Ascending aorta (tissue), 2 donors: ENCODE measurements around the gene SHANK1. TPM values are rescaled to one million over a fixed set of nuclear protein-coding genes. Genes with fewer than 3 reads are reported as not detected.

Experiments used
- DNase-seq, 2 donors: peaks; one replicate each; pipeline ENCODE4 v3.0.0-alpha.2; 2019; ENCODE audit warnings: low spot score in 2 of 2
- H3K27ac ChIP-seq, 2 donors: fragments of 200-600 bp; sonication (generic); one replicate each; pipeline ENCODE4 v1.5.1; 2016 to 2017; ENCODE audit warnings: mild to moderate bottlenecking in 1 of 2
- H3K27me3 ChIP-seq: fragments of 200-600 bp; sonication (generic); one replicate; pipeline ENCODE4 v1.5.1; 2017
- H3K36me3 ChIP-seq, 2 donors: fragments of 200-600 bp; sonication (generic); one replicate each; pipeline ENCODE4 v1.5.1; 2016
- H3K4me1 ChIP-seq, 2 donors: fragments of 200-600 bp; sonication (generic); one replicate each; pipeline ENCODE4 v1.5.1; 2016 to 2017; ENCODE audit warnings: mild to moderate bottlenecking in 1 of 2
- H3K4me3 ChIP-seq, 2 donors: fragments of 200-600 bp; sonication (generic); one replicate each; pipeline ENCODE4 v1.5.1; 2016 to 2017; ENCODE audit warnings: mild to moderate bottlenecking in 1 of 2
- H3K9me3 ChIP-seq, 2 donors: fragments of 200-600 bp; sonication (generic); one replicate each; pipeline ENCODE4 v1.5.1; 2016
- intact Hi-C: fragments of 100-400 bp; cut with DNase I; formaldehyde crosslinking; loops from one replicate; pipeline ENCODE4 v1.15.1; 2023
- total RNA-seq: library from RNA; depleted of rRNA; stranded (reverse); fragments of >200 nt; gene quantifications from one replicate; pipeline ENCODE4 v1.1.0, GENCODE V29; 2016
- TF ChIP-seq, protein P1 (sequence below), 3 experiments: fragments of 200-600 bp in 2 of 3; fragments of 450-650 bp in 1 of 3; sonication (generic) in 2 of 3; IDR thresholded peaks; one replicate each; pipeline ENCODE4 v1.5.1; 2016 to 2019; ENCODE audit warnings: antibody characterized with exemption in 3 of 3, mild to moderate bottlenecking in 1 of 3, moderate library complexity in 1 of 3

The SHANK1 gene
- total RNA-seq, 1 donor from 2014 or later, result 1.3 TPM

DNA sequence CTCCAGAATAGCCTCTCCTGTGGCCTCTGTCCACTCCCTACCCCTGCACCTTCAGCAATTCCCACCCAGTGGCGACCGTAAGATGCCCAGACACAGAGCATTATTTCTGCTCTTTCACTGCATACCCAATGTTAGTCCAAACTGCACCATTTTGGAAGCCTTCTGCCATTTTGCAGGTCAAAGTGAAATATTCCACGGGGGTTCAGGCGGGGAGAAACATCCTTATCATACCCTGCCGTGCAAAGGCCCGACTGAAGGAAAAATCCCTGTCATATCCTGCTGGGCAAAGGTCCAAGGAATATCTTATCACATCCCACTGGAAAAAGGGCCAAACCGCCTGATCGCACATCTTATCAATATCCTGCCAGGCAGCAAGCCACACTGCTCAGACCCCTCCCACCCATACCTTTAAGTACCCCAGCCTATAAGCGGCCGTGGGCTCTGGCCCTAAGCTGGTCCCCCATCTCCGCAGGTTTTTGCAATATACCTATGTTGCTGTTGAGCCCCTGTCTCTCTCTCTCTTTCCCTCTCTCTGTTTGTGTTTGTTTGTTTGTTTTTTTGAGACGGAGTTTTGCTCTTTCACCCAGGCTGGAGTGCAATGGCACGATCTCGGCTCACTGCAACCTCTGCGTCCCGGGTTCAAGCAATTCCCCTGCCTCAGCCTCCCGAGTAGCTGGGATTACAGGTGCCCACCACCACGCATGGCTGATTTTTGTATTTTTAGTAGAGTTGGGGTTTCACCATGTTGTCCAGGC, 21.8 kb upstream of the SHANK1 start:
- Histone ChIP-seq H3K27ac (no peak overlapping the region), H3K27me3 (no peaks in the 10 kb centered on the region), H3K4me3 (no peak overlapping the region), H3K36me3 (no peaks in the 10 kb centered on the region), H3K4me1 (no peaks in the 10 kb centered on the region), H3K9me3 (no peaks in the 10 kb centered on the region)
- no peak for DNase-seq
- TF ChIP-seq, protein P1, sequence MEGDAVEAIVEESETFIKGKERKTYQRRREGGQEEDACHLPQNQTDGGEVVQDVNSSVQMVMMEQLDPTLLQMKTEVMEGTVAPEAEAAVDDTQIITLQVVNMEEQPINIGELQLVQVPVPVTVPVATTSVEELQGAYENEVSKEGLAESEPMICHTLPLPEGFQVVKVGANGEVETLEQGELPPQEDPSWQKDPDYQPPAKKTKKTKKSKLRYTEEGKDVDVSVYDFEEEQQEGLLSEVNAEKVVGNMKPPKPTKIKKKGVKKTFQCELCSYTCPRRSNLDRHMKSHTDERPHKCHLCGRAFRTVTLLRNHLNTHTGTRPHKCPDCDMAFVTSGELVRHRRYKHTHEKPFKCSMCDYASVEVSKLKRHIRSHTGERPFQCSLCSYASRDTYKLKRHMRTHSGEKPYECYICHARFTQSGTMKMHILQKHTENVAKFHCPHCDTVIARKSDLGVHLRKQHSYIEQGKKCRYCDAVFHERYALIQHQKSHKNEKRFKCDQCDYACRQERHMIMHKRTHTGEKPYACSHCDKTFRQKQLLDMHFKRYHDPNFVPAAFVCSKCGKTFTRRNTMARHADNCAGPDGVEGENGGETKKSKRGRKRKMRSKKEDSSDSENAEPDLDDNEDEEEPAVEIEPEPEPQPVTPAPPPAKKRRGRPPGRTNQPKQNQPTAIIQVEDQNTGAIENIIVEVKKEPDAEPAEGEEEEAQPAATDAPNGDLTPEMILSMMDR (IDR thresholded peaks at IDR 0.05), result no peak
- intact Hi-C loops, result no loop called here

DNA sequence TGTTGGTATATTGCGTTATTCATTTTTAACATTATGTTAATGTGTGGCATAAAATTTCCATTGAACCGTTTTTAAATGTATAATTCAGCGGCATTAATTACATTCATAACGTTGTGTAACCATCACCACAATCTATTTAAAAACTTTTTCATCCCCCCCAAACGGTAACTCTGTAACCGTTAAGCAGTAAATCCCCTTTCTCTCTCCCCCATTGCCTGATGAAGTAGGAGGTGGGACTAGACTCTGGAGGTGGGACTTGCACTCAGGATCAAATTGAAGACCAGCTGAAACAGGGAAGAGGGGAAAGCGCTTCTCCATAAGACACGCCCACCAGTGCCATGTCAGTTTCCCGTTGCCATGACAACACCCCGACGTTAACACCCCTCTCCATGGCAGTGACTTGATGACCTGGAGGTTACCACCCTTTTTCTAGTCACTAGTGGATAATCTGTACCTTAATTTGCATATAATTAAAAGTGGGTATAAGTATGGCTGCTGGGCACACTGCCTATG, 20.4 kb upstream of the SHANK1 start:
- TF ChIP-seq, protein P1 (IDR thresholded peaks at IDR 0.05), result no peak
- no peak for DNase-seq

DNA sequence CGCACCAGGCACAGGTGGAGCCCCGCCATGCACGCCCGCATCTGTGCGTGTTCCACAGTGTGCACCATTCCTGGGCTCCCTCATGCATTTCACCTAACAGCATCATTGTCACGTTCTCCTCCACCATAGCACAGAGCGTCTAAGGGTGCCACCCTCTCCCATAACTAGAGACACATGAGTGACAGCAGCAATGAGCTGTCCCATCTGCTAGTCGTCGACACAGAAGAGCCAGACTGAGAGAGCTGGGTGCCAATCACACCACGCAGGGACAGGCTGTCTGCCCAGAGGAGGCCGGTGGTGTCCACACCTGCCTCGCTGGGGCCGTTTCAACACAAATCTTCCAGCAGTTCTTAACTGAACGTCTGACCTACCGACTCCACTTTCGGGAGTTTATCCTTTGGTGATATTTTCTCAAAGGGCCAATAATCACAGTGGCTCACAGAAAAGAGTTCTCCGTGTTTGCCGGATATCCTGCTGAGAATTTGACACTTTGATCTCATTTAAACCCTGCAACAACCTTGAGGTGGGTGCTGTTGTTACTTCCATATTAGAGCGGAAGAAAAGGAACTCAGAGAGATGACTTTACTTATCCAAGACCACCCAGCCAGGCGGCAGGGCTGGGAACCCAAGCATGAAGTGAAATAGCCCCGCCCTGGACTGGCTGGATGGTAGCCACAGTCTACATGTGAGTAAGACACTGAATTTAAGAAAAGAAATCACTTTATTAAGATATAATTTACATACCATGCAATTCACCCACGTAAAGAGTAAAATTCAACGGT, 19.7 kb upstream of the SHANK1 start:
- Histone ChIP-seq H3K4me3 (no peak overlapping the region), H3K36me3 (no peaks in the 10 kb centered on the region), H3K9me3 (no peaks in the 10 kb centered on the region), H3K27ac (no peak overlapping the region), H3K4me1 (no peaks in the 10 kb centered on the region), H3K27me3 (no peaks in the 10 kb centered on the region)
- TF ChIP-seq, protein P1 (IDR thresholded peaks at IDR 0.05), result no peak
- DNase-seq, result no peak
- intact Hi-C loops, result no loop called here

More for the DNA sequence above, 20.4 kb upstream of the SHANK1 start:
- Histone ChIP-seq H3K27me3 (no peaks in the 10 kb centered on the region), H3K36me3 (no peaks in the 10 kb centered on the region), H3K27ac (no peak overlapping the region), H3K4me1 (no peaks in the 10 kb centered on the region), H3K9me3 (no peaks in the 10 kb centered on the region), H3K4me3 (no peak overlapping the region)
- intact Hi-C loops, result no loop called here

DNA sequence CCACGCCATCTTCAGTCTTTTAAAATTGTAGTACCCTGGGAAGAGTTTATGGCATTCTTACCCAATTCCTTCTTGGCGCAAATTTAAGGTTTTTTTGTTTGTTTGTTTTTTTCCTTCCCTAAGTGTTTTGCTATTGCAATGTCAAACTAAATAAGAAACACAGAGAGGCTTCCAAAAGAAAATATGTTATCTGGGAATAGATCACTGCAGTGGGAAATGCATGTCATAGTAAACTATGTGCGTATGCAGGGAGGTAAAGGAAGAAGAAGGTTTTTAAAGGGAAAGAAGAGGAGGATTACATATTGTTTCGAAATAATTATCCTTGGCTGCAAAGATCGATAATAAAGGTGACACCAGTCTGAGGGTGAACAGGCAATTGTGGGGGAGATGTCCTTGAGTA, 16.7 kb upstream of the SHANK1 start:
- intact Hi-C loops, result no loop called here
- Histone ChIP-seq H3K4me1 (no peaks in the 10 kb centered on the region), H3K9me3 (no peaks in the 10 kb centered on the region), H3K4me3 (no peak overlapping the region), H3K36me3 (no peaks in the 10 kb centered on the region), H3K27me3 (no peaks in the 10 kb centered on the region), H3K27ac (no peak overlapping the region)
- TF ChIP-seq, protein P1 (IDR thresholded peaks at IDR 0.05), result no peak
- DNase-seq, result no peak

DNA sequence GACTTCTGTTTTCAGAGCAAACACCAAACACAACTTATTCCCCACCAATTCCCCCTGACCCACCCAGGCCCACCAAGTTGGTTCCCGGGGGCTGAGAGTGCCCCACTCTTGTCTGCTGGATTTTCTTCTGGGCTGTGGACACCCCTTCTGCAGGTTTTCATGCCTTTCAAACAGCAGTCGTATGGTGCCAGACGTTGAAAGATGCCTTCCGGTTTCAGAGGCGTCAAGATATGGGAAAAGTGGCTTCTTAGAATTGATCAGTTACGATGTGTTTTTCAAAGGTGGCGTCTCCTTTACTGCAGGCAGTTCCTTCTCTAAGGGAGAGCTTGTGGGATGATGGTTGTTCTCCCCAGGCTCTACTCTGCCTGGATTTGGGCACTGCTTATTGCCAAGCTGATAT, 16.3 kb upstream of the SHANK1 start:
- Histone ChIP-seq H3K4me3 (no peak overlapping the region), H3K27ac (no peak overlapping the region), H3K27me3 (no peaks in the 10 kb centered on the region), H3K9me3 (no peaks in the 10 kb centered on the region), H3K4me1 (no peaks in the 10 kb centered on the region), H3K36me3 (no peaks in the 10 kb centered on the region)
- intact Hi-C loops, result no loop called here
- TF ChIP-seq, protein P1 (IDR thresholded peaks at IDR 0.05), result no peak
- DNase-seq, result no peak
